ENCODE measurements around the gene DSP. TPM values are rescaled to one million over a fixed set of nuclear protein-coding genes. Genes with fewer than 3 reads are reported as not detected.

DSP gene
- total RNA-seq, 1 donor from 2014 or later: 464 TPM

DNA sequence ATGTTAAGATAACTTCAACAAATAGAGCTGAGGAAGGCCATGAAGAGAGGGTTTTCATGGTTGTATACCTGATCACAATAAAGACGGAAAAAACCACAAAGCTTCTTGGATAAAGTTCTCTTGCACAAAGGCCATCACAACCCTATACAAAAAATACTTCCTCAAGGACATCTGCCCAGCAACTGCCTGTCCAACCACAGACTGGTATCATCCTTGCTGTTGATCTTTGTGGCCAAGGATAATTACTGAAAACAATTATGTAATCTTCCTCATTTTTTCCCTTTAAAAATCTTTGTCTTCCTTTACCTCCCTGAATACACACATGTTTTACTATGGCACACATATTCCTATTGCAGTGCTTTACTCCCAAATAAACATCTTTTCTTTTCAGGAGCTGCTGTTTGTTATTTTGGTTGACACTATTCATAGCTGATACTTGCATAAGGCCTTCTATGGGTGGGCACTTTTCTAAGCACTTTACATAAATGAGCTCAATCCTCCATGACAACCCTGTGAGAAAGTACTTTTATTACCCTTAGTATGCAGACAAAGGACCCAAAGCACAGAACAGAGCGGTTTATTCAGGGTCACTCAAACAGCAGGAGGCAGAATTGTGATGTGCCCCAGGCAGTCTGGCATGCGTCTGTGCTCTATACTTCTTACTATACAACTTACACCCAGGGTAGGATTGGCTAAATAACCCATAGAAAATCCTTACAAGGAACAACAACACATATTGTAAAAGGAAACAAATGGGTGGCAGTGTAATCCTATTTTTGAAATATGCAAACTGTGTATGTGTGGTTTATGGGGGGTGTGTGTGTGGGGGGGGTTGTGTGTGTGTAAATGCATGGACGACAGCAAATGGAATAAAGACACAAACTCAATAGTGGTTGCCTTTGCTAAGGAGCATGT lies 83.6 kb downstream of the DSP start:
- H3K4me3 Mint-ChIP-seq (ENCODE audit: unreplicated experiment): no peak overlapping the region
- peaks cover 3% of the 10 kb centered on the region for H3K9me3 Mint-ChIP-seq (ENCODE audit: low read depth)
- no peak overlapping the region for H3K27ac Mint-ChIP-seq (ENCODE audit: unreplicated experiment)
- no peak for DNase-seq (ENCODE audit: low spot score)
- H3K36me3 Mint-ChIP-seq (ENCODE audit: low read depth): peaks cover 2% of the 10 kb centered on the region
- H3K27me3 Mint-ChIP-seq (ENCODE audit: low read depth): no peaks in the 10 kb centered on the region
- peaks cover 4% of the 10 kb centered on the region for H3K4me1 Mint-ChIP-seq (ENCODE audit: low read depth)
- TF ChIP-seq, protein P1, sequence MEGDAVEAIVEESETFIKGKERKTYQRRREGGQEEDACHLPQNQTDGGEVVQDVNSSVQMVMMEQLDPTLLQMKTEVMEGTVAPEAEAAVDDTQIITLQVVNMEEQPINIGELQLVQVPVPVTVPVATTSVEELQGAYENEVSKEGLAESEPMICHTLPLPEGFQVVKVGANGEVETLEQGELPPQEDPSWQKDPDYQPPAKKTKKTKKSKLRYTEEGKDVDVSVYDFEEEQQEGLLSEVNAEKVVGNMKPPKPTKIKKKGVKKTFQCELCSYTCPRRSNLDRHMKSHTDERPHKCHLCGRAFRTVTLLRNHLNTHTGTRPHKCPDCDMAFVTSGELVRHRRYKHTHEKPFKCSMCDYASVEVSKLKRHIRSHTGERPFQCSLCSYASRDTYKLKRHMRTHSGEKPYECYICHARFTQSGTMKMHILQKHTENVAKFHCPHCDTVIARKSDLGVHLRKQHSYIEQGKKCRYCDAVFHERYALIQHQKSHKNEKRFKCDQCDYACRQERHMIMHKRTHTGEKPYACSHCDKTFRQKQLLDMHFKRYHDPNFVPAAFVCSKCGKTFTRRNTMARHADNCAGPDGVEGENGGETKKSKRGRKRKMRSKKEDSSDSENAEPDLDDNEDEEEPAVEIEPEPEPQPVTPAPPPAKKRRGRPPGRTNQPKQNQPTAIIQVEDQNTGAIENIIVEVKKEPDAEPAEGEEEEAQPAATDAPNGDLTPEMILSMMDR (IDR thresholded peaks at IDR 0.05): peak; percentile 50

DNA sequence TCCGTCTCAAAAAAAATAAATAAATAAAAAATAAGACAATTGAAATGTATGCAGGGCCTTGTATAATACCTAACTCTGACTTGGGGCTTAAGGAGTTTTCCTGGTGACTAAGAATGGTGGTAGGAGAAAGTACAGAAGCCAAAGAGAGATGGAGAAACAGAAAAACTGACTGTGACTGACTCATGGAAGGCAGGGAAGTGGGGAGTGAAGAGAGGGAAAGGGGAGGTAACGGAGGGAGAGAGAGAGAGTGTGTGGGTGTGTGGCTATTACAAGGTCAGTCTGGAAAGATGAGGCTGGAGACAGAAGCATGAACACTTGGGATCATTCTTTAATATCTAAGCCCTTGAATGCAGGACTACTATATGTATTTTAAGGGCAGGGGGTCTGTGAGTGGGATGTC lies 87.0 kb downstream of the DSP start:
- H3K9me3 Mint-ChIP-seq (ENCODE audit: low read depth): peaks cover 8% of the 10 kb centered on the region
- H3K27me3 Mint-ChIP-seq (ENCODE audit: low read depth): no peaks in the 10 kb centered on the region

DNA sequence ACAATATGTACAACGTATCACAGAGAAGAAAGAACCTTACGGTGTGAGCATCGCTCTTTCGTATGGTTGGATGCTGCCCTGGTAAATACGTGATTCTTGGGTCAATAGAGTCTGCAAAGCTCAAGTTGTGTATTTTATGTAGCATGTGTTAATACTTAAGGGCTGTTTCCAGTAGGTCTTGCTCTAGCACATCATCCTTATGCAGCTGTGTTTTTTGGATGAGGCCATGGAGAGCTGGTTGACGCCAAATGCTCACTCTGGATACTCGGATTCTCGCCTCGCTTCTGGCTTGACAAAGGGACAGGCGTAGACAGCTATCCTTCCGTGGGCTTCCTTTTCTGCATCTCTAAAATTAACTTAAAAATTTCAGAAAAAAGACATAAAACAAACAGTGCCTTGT lies 87.4 kb downstream of the DSP start:
- H3K27ac Mint-ChIP-seq (ENCODE audit: unreplicated experiment): no peak overlapping the region
- TF ChIP-seq, protein P1 (IDR thresholded peaks at IDR 0.05): no peak
- peaks cover 4% of the 10 kb centered on the region for H3K4me1 Mint-ChIP-seq (ENCODE audit: low read depth)
- no peak for DNase-seq (ENCODE audit: low spot score)
- peaks cover 8% of the 10 kb centered on the region for H3K9me3 Mint-ChIP-seq (ENCODE audit: low read depth)
- no peak overlapping the region for H3K4me3 Mint-ChIP-seq (ENCODE audit: unreplicated experiment)
- peaks cover 2% of the 10 kb centered on the region for H3K36me3 Mint-ChIP-seq (ENCODE audit: low read depth)
- no peaks in the 10 kb centered on the region for H3K27me3 Mint-ChIP-seq (ENCODE audit: low read depth)

More for the DNA sequence above, 87.0 kb downstream of the DSP start:
- TF ChIP-seq, protein P1 (IDR thresholded peaks at IDR 0.05): no peak
- no peak for DNase-seq (ENCODE audit: low spot score)
- Mint-ChIP-seq H3K36me3 (ENCODE audit: low read depth) (peaks cover 2% of the 10 kb centered on the region), H3K27ac (ENCODE audit: unreplicated experiment) (no peak overlapping the region), H3K4me1 (ENCODE audit: low read depth) (peaks cover 4% of the 10 kb centered on the region), H3K4me3 (ENCODE audit: unreplicated experiment) (no peak overlapping the region)

DNA sequence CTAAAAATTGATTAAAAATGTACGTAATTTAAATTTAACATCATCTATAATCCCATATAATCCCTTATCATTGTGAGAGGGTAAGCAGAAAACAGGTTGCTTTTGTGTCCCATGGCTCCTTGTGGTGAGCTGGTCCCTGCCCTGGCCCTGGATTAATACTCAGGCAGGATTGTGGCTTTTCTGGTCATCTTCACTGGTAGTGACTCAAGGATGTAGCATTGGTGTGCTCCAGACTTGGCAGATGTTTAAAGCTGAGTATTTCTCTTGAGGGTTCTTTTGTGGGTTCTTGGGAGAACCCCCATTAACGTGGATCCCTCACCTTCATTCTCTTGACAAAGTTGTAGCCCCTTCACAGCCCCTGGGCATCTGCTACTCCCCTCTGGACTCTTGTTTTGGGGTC lies 87.8 kb downstream of the DSP start:
- H3K4me3 Mint-ChIP-seq (ENCODE audit: unreplicated experiment): no peak overlapping the region
- peaks cover 2% of the 10 kb centered on the region for H3K36me3 Mint-ChIP-seq (ENCODE audit: low read depth)
- no peak for DNase-seq (ENCODE audit: low spot score)
- H3K4me1 Mint-ChIP-seq (ENCODE audit: low read depth): peaks cover 4% of the 10 kb centered on the region
- TF ChIP-seq, protein P1 (IDR thresholded peaks at IDR 0.05): no peak
- no peak overlapping the region for H3K27ac Mint-ChIP-seq (ENCODE audit: unreplicated experiment)
- H3K9me3 Mint-ChIP-seq (ENCODE audit: low read depth): peaks cover 8% of the 10 kb centered on the region
- no peaks in the 10 kb centered on the region for H3K27me3 Mint-ChIP-seq (ENCODE audit: low read depth)

DNA sequence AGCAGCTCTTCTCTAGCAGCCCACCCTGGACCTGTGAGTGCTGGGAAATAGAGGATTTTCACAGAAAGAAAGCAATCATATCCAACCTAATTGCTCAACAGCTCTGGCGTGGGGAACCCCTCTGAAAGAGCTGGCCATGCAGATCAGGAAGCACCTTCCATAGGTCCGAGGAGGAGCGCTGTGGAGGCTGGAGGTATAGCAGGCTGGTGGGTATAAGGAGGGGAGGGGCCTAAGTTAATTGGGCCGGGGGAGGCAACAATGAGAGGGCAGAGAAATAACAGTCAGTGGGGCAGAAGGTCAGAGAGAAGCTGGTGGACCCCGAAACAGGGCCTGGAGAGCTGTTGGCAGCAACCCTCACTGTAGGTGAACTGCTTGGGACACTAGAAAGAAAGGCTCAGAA lies 89.3 kb downstream of the DSP start:
- no peak overlapping the region for H3K4me3 Mint-ChIP-seq (ENCODE audit: unreplicated experiment)
- no peaks in the 10 kb centered on the region for H3K4me1 Mint-ChIP-seq (ENCODE audit: low read depth)
- peaks cover 2% of the 10 kb centered on the region for H3K36me3 Mint-ChIP-seq (ENCODE audit: low read depth)
- no peak overlapping the region for H3K27ac Mint-ChIP-seq (ENCODE audit: unreplicated experiment)
- no peak for DNase-seq (ENCODE audit: low spot score)
- H3K9me3 Mint-ChIP-seq (ENCODE audit: low read depth): peaks cover 9% of the 10 kb centered on the region
- no peaks in the 10 kb centered on the region for H3K27me3 Mint-ChIP-seq (ENCODE audit: low read depth)
- TF ChIP-seq, protein P1 (IDR thresholded peaks at IDR 0.05): no peak
